Progenitor cell of endocrine pancreas (in vitro differentiated cells): ENCODE results near the gene GOLPH3. TPM values are rescaled to one million over a fixed set of nuclear protein-coding genes. Genes with fewer than 3 reads are reported as not detected.

Experiments
- DNase-seq: peaks from one replicate; pipeline ENCODE4 v3.0.0; 2021; ENCODE audit warnings: low spot score; ENCODE audit not compliant: unreplicated experiment
- H3K27ac Mint-ChIP-seq: 2 replicates; pipeline ENCODE4 v1.8.0; 2021; ENCODE audit warnings: mild to moderate bottlenecking, moderate library complexity, mixed read lengths
- H3K27me3 Mint-ChIP-seq: 2 replicates; pipeline ENCODE4 v1.8.0; 2021; ENCODE audit warnings: mixed read lengths
- H3K36me3 Mint-ChIP-seq: 2 replicates; pipeline ENCODE4 v1.8.0; 2022; ENCODE audit warnings: mixed read lengths; ENCODE audit not compliant: insufficient read depth
- H3K4me1 Mint-ChIP-seq: 2 replicates; pipeline ENCODE4 v1.8.0; 2021; ENCODE audit warnings: low read depth, mixed read lengths
- H3K4me3 Mint-ChIP-seq: 2 replicates; pipeline ENCODE4 v1.8.0; 2021; ENCODE audit warnings: low read depth, mild to moderate bottlenecking, moderate library complexity, mixed read lengths
- H3K9me3 Mint-ChIP-seq: 2 replicates; pipeline ENCODE4 v1.8.0; 2021; ENCODE audit warnings: low read depth, mixed read lengths
- CTCF ChIP-seq: fragments of 200-600 bp; sonication (generic); IDR thresholded peaks from one replicate; pipeline ENCODE4 v1.5.0; 2021; ENCODE audit warnings: antibody characterized with exemption, mild to moderate bottlenecking; ENCODE audit not compliant: unreplicated experiment
- total RNA-seq: library from RNA; stranded (reverse); gene quantifications from 2 replicates; pipeline ENCODE4 v1.2.1, GENCODE V29; 2021

The GOLPH3 gene
- total RNA-seq, 1 donor from 2014 or later: 80.8 TPM

GRCh38 chr5:32197032-32197431, 22.9 kb upstream of the GOLPH3 start:
- H3K4me1 Mint-ChIP-seq: peaks cover 1% of the 10 kb centered on the region
- no peak overlapping the region for H3K27ac Mint-ChIP-seq
- H3K9me3 Mint-ChIP-seq: no peaks in the 10 kb centered on the region
- TF ChIP-seq CTCF: no peak
- DNase-seq: no peak
- H3K36me3 Mint-ChIP-seq: no peaks in the 10 kb centered on the region
- no peak overlapping the region for H3K4me3 Mint-ChIP-seq
- no peaks in the 10 kb centered on the region for H3K27me3 Mint-ChIP-seq

- TF ChIP-seq CTCF: no peak
- no peaks in the 10 kb centered on the region for H3K27me3 Mint-ChIP-seq
- no peaks in the 10 kb centered on the region for H3K9me3 Mint-ChIP-seq
- no peaks in the 10 kb centered on the region for H3K4me1 Mint-ChIP-seq
- no peak overlapping the region for H3K27ac Mint-ChIP-seq
- no peak overlapping the region for H3K4me3 Mint-ChIP-seq
- no peaks in the 10 kb centered on the region for H3K36me3 Mint-ChIP-seq
- no peak for DNase-seq
These were observed 21.1 kb upstream of the GOLPH3 start for GRCh38 chr5:32195265-32195664.

GRCh38 chr5:32193591-32193990, 19.5 kb upstream of the GOLPH3 start:
- peak overlapping the region; percentile 10 for H3K27ac Mint-ChIP-seq

GRCh38 chr5:32190095-32190494, 16.0 kb upstream of the GOLPH3 start:
- Mint-ChIP-seq H3K27me3 (no peaks in the 10 kb centered on the region), H3K36me3 (peaks cover 2% of the 10 kb centered on the region), H3K27ac (no peak overlapping the region), H3K4me3 (no peak overlapping the region), H3K9me3 (no peaks in the 10 kb centered on the region), H3K4me1 (no peaks in the 10 kb centered on the region)
- TF ChIP-seq CTCF: no peak
- no peak for DNase-seq

More at GRCh38 chr5:32193591-32193990, 19.5 kb upstream of the GOLPH3 start:
- no peaks in the 10 kb centered on the region for H3K4me1 Mint-ChIP-seq
- peaks cover 1% of the 10 kb centered on the region for H3K36me3 Mint-ChIP-seq
- no peaks in the 10 kb centered on the region for H3K9me3 Mint-ChIP-seq
- no peaks in the 10 kb centered on the region for H3K27me3 Mint-ChIP-seq
- no peak for DNase-seq
- H3K4me3 Mint-ChIP-seq: no peak overlapping the region
- TF ChIP-seq CTCF: no peak

GRCh38 chr5:32187675-32188074, 13.6 kb upstream of the GOLPH3 start:
- no peaks in the 10 kb centered on the region for H3K4me1 Mint-ChIP-seq
- no peak overlapping the region for H3K27ac Mint-ChIP-seq
- no peaks in the 10 kb centered on the region for H3K9me3 Mint-ChIP-seq
- DNase-seq: no peak
- peaks cover 2% of the 10 kb centered on the region for H3K36me3 Mint-ChIP-seq
- no peaks in the 10 kb centered on the region for H3K27me3 Mint-ChIP-seq
- no peak overlapping the region for H3K4me3 Mint-ChIP-seq
- TF ChIP-seq CTCF: no peak
